NCI-H2029 (cell line): ENCODE measurements around the gene SNRNP48.
A peak's percentile ranks its signal among the peaks of the same experiment; 100 is the strongest.

Experiments
- DNase-seq: peaks from one replicate; lab custom pipeline; 2025; lab: John Stamatoyannopoulos, UW

Gene SNRNP48

DNA sequence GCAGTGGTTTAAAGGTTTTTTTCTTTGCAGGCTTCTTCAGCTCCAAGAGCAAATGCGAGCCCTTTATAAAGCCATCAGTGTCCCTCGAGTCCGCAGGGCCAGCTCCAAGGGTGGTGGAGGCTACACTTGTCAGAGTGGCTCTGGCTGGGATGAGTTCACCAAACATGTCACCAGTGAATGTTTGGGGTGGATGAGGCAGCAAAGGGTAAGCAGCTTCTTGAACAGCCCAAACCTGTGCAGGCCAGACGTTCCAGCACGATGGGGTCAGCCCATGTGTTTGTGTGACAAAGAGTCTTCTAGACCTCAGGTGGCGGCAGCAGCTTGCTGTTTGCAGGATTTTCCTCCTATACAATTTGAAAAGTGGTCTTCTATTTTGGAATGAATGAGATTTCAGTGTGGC is 30.8 kb upstream of the SNRNP48 start:
- no peak for DNase-seq

DNA sequence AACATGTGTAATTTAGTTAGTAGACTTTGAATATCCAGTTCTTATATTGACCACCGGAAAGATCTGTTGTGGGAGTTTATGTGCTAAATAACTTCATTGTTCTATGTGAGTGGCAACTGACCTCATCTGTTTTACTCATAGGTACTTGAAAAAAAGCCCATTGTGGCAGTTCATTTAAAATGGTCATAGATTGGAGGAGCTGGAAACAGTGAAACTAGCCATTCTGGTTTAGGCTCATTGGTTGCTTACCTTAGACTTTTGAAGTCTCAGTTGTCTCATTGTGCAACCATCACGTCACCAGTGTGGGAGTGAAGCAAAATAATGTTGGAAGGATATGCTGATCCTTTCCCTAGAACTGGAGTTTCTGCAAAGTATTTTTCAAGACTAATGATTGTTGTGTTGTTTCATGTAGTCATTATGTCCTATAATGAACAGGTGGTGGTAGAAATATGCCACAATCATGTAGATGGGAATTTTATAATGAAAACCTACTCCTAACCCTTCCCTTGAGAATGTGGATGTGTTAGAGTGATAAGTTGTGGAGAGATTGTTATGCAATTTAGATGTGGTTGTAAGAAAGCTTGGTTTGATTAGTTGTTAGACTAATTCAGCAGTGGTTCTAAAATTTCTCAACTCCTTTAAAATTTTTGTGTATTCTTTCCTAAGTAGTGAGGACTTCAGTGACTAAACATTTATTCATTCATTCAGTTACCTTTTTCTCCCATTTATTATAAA is 30.2 kb upstream of the SNRNP48 start:
- peak; percentile 76 for DNase-seq

DNA sequence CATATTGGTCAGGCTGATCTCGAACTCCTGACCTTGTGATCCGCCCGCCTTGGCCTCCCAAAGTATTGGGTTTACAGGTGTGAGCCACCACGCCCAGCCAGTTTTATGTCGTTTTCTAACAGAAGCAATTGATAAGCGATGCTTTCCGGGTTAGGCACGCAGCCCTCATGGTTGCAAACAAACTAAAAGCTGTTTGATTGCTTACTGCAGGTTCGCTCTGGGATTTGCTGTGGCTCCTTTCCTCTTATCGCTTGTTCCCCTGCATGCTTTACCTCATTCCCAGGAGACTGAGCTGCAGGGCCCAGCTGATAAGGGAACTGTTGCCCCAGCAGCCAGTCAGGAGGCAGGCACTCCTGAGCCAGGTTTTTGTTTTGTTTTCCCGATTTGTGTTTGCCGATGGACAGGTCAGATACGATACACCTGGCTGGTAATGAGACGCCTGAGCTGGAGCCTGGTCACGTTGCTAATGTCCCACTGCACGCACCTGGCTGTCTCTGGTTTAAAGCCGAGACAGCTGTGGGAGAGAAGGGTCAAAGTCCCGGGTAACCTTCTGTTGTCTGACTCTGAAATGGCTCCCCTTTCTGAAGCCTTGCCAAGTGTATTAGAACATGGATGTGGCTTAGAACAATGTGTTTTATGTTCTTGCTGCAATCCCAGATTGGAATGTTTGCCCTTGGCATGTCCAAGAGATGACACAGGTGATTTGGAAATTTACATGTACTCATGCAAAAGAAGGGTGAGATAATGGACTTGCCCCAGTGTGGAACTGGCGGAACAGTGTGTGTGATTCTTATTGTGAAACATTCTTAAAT is 28.6 kb upstream of the SNRNP48 start:
- peak; percentile 99 for DNase-seq

DNA sequence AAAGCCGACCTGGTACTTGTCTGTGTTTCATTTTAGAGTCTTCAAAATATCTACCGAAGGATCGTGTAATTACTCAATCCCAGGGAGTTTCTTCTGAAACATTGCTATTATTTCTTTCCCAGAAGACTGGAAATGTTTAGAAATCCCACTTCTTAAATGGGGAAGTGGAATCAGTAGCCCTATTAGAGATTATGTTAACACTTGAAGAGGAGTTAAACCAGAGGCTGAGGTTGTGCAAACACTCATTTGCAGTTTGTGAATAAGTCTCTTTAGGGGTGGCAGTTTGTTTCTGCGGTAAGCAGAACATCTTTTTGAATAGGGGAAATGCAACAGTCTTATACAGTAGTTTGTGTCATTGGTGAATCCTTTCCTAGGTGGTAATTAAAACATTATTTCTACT is 27.2 kb upstream of the SNRNP48 start:
- no peak for DNase-seq

DNA sequence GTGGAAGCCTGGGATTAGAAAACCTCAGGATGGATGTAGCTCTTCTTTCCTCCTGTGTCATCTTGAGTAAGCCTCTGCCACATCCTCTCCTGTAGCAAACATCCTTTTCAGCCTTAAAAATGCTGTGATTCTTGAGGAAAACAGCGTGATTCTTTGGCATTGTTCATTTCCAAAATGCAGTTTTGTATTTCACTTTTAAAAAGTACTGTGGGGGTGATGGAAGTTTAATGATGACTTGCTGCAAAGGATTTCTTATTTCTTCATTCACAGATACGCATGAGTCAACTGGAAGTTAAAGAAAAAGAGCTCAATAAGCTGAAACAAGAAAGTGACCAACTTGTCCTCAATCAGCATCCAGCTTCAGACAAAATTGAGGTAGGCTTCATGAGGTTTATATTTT is 23.9 kb upstream of the SNRNP48 start:
- no peak for DNase-seq

DNA sequence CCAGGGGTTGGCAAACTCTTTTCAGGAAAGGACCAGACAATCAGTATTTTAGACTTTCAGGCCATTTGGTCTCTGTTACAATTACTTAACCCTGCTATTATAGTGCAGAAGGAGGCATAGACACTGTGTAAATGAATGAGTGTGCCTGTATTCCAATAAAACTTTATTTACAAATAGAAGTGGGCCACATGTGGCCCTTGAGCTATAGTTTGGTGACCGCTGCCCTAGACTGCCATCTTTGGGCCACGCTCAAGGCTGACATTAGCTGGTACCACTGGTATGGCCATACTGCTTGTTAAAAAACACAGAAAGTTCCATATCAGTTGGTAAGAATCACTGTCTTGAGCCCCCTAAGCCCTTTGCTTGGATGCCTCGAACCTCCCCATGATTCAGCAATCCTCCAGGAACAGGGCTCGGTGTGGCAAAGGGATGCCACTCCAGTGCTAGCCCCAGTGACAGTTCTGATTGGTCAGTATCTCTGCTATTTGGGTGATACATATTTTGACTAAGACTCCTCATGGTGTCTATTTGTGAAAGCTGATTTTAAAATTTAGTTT is 23.3 kb upstream of the SNRNP48 start:
- no peak for DNase-seq

DNA sequence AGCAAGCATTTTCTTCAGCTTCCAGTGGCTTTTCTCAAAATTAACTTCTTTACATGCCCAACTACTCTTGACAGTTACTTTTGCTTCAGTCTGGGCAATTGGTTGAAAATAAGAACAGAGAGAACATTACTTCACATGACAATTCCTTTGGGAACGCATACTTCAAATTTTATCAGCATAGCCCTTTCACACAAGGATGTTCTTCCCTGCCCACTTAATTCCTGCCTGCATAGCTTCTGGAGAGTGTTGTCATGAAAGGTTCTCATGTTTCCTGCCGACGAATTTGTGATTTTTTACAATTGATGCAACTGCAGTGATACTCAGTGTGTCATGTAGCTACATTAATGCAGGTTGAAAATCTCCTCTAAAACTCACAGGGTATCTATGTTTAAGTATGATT is 22.0 kb upstream of the SNRNP48 start:
- no peak for DNase-seq

DNA sequence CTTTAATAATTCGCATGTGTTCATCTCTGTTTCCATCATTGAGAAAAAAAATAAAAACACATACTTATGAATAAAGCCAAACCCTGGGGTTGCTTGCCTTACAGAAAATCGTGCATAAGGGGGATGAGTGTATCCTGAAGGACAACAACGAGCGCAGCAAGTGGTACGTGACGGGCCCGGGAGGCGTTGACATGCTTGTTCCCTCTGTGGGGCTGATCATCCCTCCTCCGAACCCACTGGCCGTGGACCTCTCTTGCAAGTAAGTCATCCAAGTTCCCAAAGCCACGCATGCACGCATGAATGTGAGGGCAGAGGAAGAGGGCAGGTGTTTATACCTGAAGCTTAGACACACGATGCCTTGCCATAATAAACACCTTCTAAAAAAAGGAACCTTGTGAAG is 20.9 kb upstream of the SNRNP48 start:
- DNase-seq: no peak

DNA sequence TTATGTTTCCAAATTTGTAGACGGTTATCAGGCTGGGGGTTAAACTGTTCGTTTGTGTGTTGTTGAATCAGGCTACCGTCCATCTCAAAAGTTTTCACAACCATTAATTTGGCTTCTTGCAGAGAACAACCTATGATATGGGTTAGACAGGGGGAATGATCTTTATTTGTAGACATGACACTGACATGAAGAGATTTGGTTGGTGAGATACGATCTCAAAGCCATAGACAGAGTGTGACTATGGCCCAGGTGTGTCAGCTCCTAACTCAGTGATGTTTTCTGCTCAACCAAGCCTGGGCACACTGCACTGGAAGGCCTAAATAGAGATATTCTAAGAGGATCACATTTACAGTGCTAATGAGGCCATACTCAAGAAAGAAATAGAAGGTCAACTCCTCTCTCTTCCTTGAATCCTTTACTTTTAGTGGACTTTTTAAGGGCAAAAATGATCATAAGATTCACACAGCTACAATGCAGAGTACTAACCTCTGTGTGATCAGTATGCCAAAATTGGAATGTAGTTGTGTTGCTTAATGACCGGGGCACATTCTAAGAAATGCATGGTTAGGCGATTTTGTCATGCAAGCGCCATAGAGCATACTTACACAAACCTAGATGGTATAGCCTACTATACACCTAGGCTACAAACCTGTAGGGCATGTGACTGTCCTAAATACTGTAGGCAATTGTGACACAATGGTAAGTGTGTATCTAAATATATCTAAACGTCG is 17.6 kb upstream of the SNRNP48 start:
- no peak for DNase-seq

DNA sequence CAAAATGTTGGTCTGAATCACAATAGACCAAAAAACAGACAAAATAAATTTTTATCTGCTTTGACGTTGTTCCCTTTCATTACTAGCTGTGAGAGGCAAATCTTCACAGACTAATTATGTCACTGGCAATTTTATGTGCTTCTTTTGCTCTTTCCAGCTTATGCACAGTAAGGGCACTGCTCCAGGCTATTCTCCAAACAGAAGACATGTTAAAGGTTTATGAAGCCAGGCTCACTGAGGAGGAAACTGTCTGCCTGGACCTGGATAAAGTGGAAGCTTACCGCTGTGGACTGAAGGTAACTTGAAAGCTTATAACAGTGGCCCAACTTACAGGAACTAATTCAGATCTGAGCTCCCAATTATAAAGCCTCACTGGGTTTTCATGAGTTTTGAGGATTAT is 15.5 kb upstream of the SNRNP48 start:
- DNase-seq: no peak

DNA sequence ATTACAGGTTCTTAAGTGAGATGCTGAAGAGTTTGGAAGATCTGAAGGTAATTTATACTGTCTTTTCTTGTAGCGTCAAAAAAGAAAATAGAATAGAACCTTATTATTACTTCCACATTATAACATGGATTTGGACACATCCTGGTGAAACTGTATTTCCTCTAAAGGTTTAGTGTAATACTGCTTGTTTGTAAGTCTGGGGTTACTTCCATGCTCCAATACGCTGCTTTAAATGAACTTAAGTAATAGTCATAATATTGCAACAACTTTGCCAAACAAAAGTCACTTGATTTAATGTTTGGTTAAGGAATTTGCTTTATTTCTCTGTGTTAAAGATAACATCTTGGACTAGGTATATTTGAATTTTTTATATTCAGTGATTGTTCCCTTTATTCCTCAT is 11.5 kb upstream of the SNRNP48 start:
- DNase-seq: no peak

DNA sequence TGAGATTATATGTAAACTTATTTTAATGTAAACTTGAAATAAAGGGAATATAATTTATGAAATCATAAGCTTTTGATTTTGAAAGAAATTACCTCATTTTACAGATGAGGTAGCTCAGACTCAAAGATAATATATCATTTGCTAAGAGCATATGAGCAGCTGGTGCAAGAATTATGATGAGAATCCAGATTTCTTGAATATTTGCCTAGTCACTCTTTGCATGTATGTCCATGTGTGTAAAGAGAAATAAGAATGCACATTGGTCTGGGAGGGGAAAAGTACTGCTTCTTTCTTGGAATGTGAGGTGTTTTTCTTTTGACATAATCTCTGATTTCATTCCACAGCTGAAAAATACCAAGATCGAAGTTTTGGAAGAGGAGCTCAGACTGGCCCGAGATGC is 11.1 kb upstream of the SNRNP48 start:
- no peak for DNase-seq

DNA sequence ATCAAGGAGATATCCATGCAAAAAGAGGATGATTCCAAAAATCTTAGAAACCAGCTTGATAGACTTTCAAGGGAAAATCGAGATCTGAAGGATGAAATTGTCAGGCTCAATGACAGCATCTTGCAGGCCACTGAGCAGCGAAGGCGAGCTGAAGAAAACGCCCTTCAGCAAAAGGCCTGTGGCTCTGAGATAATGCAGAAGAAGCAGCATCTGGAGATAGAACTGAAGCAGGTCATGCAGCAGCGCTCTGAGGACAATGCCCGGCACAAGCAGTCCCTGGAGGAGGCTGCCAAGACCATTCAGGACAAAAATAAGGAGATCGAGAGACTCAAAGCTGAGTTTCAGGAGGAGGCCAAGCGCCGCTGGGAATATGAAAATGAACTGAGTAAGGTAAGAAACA is 10.1 kb upstream of the SNRNP48 start:
- no peak for DNase-seq

DNA sequence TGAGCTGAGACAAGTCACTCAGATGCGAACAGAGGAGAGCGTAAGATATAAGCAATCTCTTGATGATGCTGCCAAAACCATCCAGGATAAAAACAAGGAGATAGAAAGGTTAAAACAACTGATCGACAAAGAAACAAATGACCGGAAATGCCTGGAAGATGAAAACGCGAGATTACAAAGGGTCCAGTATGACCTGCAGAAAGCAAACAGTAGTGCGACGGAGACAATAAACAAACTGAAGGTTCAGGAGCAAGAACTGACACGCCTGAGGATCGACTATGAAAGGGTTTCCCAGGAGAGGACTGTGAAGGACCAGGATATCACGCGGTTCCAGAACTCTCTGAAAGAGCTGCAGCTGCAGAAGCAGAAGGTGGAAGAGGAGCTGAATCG is 9.5 kb upstream of the SNRNP48 start:
- no peak for DNase-seq

DNA sequence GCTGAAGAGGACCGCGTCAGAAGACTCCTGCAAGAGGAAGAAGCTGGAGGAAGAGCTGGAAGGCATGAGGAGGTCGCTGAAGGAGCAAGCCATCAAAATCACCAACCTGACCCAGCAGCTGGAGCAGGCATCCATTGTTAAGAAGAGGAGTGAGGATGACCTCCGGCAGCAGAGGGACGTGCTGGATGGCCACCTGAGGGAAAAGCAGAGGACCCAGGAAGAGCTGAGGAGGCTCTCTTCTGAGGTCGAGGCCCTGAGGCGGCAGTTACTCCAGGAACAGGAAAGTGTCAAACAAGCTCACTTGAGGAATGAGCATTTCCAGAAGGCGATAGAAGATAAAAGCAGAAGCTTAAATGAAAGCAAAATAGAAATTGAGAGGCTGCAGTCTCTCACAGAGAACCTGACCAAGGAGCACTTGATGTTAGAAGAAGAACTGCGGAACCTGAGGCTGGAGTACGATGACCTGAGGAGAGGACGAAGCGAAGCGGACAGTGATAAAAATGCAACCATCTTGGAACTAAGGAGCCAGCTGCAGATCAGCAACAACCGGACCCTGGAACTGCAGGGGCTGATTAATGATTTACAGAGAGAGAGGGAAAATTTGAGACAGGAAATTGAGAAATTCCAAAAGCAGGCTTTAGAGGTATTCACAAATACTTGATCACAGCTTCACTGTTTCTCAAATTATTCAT is 8.9 kb upstream of the SNRNP48 start:
- no peak for DNase-seq

DNA sequence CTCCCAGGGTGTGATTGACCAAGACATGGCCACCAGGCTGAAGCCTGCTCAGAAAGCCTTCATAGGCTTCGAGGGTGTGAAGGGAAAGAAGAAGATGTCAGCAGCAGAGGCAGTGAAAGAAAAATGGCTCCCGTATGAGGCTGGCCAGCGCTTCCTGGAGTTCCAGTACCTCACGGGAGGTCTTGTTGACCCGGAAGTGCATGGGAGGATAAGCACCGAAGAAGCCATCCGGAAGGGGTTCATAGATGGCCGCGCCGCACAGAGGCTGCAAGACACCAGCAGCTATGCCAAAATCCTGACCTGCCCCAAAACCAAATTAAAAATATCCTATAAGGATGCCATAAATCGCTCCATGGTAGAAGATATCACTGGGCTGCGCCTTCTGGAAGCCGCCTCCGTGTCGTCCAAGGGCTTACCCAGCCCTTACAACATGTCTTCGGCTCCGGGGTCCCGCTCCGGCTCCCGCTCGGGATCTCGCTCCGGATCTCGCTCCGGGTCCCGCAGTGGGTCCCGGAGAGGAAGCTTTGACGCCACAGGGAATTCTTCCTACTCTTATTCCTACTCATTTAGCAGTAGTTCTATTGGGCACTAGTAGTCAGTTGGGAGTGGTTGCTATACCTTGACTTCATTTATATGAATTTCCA is 4.6 kb upstream of the SNRNP48 start:
- DNase-seq: no peak

DNA sequence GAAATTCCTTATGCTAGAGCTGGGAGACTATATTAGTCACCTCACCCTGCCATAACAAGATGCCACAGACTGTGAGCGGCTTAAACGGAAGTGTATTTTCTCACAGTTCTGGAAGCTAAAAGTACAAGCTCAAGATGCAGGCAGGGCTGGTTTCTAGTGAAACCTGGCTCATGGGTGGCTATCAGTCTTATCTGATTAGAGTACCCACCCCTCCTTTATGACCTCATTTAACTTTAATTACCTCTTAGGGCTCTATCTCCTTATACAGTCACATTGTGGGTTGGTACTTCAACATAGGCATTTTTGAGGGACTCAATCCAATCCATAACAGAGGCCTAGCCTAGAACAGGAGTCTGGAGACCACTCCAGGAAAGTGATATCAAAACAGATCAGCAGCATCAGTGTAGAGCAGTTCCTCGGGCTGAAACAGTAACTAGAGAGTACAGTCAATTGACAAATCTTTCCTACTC is 2.3 kb upstream of the SNRNP48 start:
- peak; percentile 32 for DNase-seq

DNA sequence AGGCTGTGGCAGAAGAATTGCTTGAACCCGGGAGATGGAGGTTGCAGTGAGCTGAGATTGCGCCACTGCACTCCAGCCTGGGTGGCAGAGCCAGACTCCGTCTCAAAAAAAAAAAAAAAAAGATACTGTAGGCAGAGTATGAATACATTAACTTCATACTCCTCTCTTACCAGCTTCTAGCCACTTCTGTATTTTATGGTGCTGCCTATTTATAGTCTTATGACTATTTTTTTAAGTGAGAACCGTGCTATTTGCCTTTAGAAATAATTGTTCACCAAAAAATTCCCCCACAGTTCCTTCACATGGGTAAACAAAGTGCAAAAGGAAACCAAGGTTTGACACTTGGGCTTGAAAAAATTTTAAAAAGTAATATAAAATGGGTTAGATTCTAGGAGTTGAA is 1.5 kb upstream of the SNRNP48 start:
- DNase-seq: no peak

DNA sequence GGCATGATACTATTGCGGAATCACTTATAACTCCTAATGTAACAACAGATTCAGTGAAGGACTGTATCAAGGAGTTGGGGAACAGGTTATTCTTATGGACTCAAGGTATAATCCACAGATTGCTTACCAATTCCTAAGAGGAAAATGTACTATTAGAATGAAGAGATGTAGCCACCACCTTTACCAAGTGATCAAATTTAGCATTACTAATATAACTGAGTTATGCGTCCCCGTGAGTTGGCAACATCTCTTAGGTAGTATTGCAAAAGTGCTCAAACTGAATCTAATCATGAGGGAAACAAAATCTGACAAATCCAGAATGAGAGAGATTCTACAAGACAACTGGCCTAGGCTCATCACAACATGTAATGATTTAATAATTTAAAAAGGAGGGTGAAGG is 777 bp upstream of the SNRNP48 start:
- DNase-seq: no peak

DNA sequence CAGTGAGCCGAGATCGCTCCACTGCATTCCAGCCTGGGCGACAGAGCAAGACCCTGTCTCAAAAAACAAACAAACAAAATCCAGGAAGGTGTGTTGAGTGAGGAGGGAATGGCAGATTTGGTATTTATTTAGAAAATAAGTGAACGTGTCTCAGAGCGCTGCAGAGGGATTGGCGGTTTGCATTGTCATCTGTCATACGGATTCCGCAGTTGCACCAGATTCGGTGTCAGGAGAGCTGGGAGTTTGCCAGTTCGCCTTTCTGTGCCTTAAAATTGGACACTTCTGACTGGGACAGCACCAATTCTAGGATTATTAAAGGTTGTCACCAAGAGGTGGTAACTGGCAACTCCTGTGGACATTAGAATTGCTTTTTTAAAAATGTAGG is 912 bp downstream of the SNRNP48 start:
- no peak for DNase-seq

DNA sequence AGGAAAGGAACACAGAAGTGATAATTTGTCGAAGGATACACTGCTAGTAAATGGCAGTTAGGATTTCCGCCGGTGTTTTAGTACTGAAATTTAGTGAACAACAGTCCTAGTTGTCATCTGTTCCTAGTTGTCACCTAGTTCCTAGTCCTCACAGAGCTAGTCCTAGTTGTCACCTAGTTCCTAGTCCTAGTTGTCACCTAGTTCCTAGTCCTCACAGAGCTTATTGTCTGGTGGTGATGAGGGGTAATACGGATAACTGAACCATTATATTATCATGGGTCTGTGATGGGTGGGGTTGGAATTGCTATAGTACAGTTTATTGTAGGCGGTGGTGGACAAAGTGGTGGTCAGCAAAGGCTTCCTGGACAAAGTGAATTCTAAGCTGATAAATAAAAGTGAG is 1.8 kb downstream of the SNRNP48 start:
- DNase-seq: no peak

DNA sequence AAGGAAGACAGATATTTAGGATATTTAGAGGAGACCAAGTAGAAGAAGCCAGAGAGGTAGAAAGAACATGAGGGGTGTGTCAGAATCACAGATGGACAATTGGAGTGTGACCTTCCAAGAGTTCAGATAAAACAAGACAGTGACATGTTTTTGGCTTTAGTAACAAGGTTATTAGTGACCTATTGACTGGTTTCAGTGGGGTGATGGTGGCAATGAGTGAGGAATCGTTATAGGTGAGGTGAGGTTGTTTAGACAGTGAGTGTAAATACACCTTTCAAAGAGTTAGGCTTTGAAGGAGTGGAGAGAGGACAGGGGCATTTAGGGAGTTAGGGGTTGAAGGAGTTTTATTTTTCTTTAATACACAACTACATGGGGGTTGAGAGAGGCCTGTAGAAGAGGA is 3.2 kb downstream of the SNRNP48 start:
- no peak for DNase-seq
